CD4-positive, alpha-beta T cell (primary cell): ENCODE results near the gene KSR2. TPM values are rescaled to one million over a fixed set of nuclear protein-coding genes. Genes with fewer than 3 reads are reported as not detected.

Experiments
- ATAC-seq: fragments of 200-7000 bp; cut with Tn5 transposase; one replicate; pipeline ENCODE4 v1.10.0; 2022; ENCODE audit warnings: mild to moderate bottlenecking; ENCODE audit not compliant: poor library complexity
- CTCF ChIA-PET: fragments of 350-600 bp; sonication (Branson Sonifier 250); formaldehyde crosslinking; loops from one replicate; lab custom pipeline; 2021; ENCODE audit warnings: antibody characterized with exemption, inconsistent platforms; lab: Charles Lee
- POLR2A ChIA-PET: fragments of 350-600 bp; sonication (Branson Sonifier 250); formaldehyde crosslinking; loops from one replicate; lab custom pipeline; 2021; ENCODE audit warnings: antibody characterized with exemption, inconsistent platforms; lab: Charles Lee
- DNase-seq, 14 experiments: peaks; one replicate each; pipeline ENCODE4 v3.0.0-alpha.2; 2013 to 2020; ENCODE audit warnings: mixed read lengths in 2 of 14
- H3K27ac ChIP-seq, 2 donors: one replicate each; pipeline versions ENCODE4 v1.5.1 to v1.7.0; 2013; ENCODE audit warnings: low read length in 2 of 2, low read depth in 1 of 2, mild to moderate bottlenecking in 1 of 2
- H3K27me3 ChIP-seq, 2 experiments: 1 replicate in 1 of 2; 2 replicates in 1 of 2; pipeline versions ENCODE4 v1.6.1 to v1.7.0; 2013; ENCODE audit warnings: low read length in 2 of 2, control low read depth in 1 of 2, mild to moderate bottlenecking in 1 of 2, moderate library complexity in 1 of 2; ENCODE audit not compliant: insufficient read depth in 2 of 2, control insufficient read depth in 1 of 2
- H3K36me3 ChIP-seq: one replicate; pipeline ENCODE4 v1.6.1; 2013; ENCODE audit warnings: low read length, control low read depth; ENCODE audit not compliant: insufficient read depth
- H3K4me1 ChIP-seq: one replicate; pipeline ENCODE4 v1.6.1; 2013; ENCODE audit warnings: low read length, control low read depth; ENCODE audit not compliant: insufficient read depth
- H3K4me3 ChIP-seq: one replicate; pipeline ENCODE4 v1.5.1; 2013; ENCODE audit warnings: mild to moderate bottlenecking, low read length, moderate library complexity
- H3K9me3 ChIP-seq, 2 experiments: 1 replicate in 1 of 2; 2 replicates in 1 of 2; pipeline versions ENCODE4 v1.6.1 to v1.7.0; 2013; ENCODE audit warnings: low read length in 2 of 2, mild to moderate bottlenecking in 2 of 2, control low read depth in 1 of 2, moderate library complexity in 1 of 2; ENCODE audit not compliant: control insufficient read depth in 1 of 2, insufficient read depth in 1 of 2
- H3K27ac Mint-ChIP-seq: one replicate; pipeline ENCODE4 v1.8.0; 2020; ENCODE audit warnings: mixed read lengths
- H3K27me3 Mint-ChIP-seq: one replicate; pipeline ENCODE4 v1.8.0; 2021; ENCODE audit warnings: mixed read lengths
- H3K36me3 Mint-ChIP-seq: one replicate; pipeline ENCODE4 v1.8.0; 2021; ENCODE audit warnings: low read depth, mixed read lengths
- H3K4me1 Mint-ChIP-seq: one replicate; pipeline ENCODE4 v1.8.0; 2021; ENCODE audit warnings: low read depth, mixed read lengths
- H3K4me3 Mint-ChIP-seq: one replicate; pipeline ENCODE4 v1.8.0; 2020; ENCODE audit warnings: mild to moderate bottlenecking, mixed read lengths
- H3K9me3 Mint-ChIP-seq: one replicate; pipeline ENCODE4 v1.8.0; 2020; ENCODE audit warnings: mixed read lengths
- CTCF ChIP-seq: fragments of 200-600 bp; IDR thresholded peaks from one replicate; pipeline ENCODE4 v1.8.0; 2022; ENCODE audit warnings: antibody characterized with exemption, mild to moderate bottlenecking
- intact Hi-C, 2 experiments: fragments of 100-400 bp; cut with DNase I in 1 of 2; cut with micrococcal nuclease in 1 of 2; formaldehyde crosslinking; loops; one replicate each; pipeline versions ENCODE4 v1.15.1 to v1.9.0; 2023 to 2025; cut with DNase I, micrococcal nuclease
- total RNA-seq, 174 experiments: library from RNA in 2 of 174; stranded (reverse) in 2 of 174; gene quantifications; one replicate each; pipeline ENCODE4 v1.2.3 and lab custom pipeline; 2021 to 2026

Gene KSR2
- total RNA-seq, 2 experiments from 2014 or later: 0.05 to 0.17 TPM

- H3K9me3 Mint-ChIP-seq: no peaks in the 10 kb centered on the region
- peaks cover 0 to 7% of the 10 kb centered on the region in 2 experiments for H3K9me3 ChIP-seq
- no peaks in the 10 kb centered on the region for H3K4me1 ChIP-seq
- no peak overlapping the region for H3K4me3 Mint-ChIP-seq
- intact Hi-C loops: no loop called here
- H3K27me3 ChIP-seq: no peaks in the 10 kb centered on the region
- no peak for DNase-seq
- ChIA-PET POLR2A (no interaction called here), CTCF (no interaction called here)
- peaks cover 11% of the 10 kb centered on the region for H3K27me3 Mint-ChIP-seq
- TF ChIP-seq CTCF: no peak
- no peak overlapping the region for H3K4me3 ChIP-seq
- H3K36me3 Mint-ChIP-seq: no peaks in the 10 kb centered on the region
- H3K36me3 ChIP-seq: no peaks in the 10 kb centered on the region
- no peak overlapping the region for H3K27ac Mint-ChIP-seq
- no peak for ATAC-seq
- no peaks in the 10 kb centered on the region for H3K4me1 Mint-ChIP-seq
- no peak overlapping the region for H3K27ac ChIP-seq
Measured at GRCh38 chr12:117498256-117498655, 470.5 kb downstream of the KSR2 start.

GRCh38 chr12:117497407-117497806 is 471.4 kb downstream of the KSR2 start:
- no peaks in the 10 kb centered on the region for H3K4me1 Mint-ChIP-seq
- H3K4me3 Mint-ChIP-seq: no peak overlapping the region
- DNase-seq (no peak), ATAC-seq (no peak)
- H3K27ac Mint-ChIP-seq: no peak overlapping the region
- no peak overlapping the region for H3K4me3 ChIP-seq
- intact Hi-C loops: no loop called here
- no peaks in the 10 kb centered on the region for H3K4me1 ChIP-seq
- H3K36me3 Mint-ChIP-seq: no peaks in the 10 kb centered on the region
- H3K27me3 Mint-ChIP-seq: peaks cover 11% of the 10 kb centered on the region
- H3K36me3 ChIP-seq: no peaks in the 10 kb centered on the region
- ChIA-PET POLR2A (no interaction called here), CTCF (no interaction called here)
- H3K9me3 ChIP-seq: peaks cover 0 to 7% of the 10 kb centered on the region in 2 experiments
- no peak overlapping the region for H3K27ac ChIP-seq
- TF ChIP-seq CTCF: no peak
- H3K27me3 ChIP-seq: no peaks in the 10 kb centered on the region
- no peaks in the 10 kb centered on the region for H3K9me3 Mint-ChIP-seq

GRCh38 chr12:117494833-117495655 is 473.7 kb downstream of the KSR2 start:
- Histone ChIP-seq H3K36me3 (no peaks in the 10 kb centered on the region), H3K27ac (no peak overlapping the region), H3K27me3 (no peaks in the 10 kb centered on the region), H3K4me3 (no peak overlapping the region), H3K4me1 (no peaks in the 10 kb centered on the region), H3K9me3 (peaks cover 0 to 6% of the 10 kb centered on the region in 2 experiments)
- intact Hi-C loops: no loop called here
- ATAC-seq (no peak), DNase-seq (no peak)
- CTCF ChIA-PET: no interaction called here
- Mint-ChIP-seq H3K4me3 (no peak overlapping the region), H3K4me1 (no peaks in the 10 kb centered on the region), H3K9me3 (peaks cover 2% of the 10 kb centered on the region), H3K27ac (no peak overlapping the region), H3K36me3 (no peaks in the 10 kb centered on the region), H3K27me3 (peaks cover 4% of the 10 kb centered on the region)
- TF ChIP-seq CTCF: no peak
- POLR2A ChIA-PET: no interaction called here
